NCI-H2171 (cell line): ENCODE results near the gene TRIM3.
"Not testable (repeated sequence)": the region's sequence is repeated elsewhere in the genome, so short reads cannot be mapped to it uniquely, and the experiment has no call there.

ENCODE experiments used
- DNase-seq: peaks from one replicate; lab custom pipeline; 2025; lab: John Stamatoyannopoulos, UW

TRIM3 gene

DNA sequence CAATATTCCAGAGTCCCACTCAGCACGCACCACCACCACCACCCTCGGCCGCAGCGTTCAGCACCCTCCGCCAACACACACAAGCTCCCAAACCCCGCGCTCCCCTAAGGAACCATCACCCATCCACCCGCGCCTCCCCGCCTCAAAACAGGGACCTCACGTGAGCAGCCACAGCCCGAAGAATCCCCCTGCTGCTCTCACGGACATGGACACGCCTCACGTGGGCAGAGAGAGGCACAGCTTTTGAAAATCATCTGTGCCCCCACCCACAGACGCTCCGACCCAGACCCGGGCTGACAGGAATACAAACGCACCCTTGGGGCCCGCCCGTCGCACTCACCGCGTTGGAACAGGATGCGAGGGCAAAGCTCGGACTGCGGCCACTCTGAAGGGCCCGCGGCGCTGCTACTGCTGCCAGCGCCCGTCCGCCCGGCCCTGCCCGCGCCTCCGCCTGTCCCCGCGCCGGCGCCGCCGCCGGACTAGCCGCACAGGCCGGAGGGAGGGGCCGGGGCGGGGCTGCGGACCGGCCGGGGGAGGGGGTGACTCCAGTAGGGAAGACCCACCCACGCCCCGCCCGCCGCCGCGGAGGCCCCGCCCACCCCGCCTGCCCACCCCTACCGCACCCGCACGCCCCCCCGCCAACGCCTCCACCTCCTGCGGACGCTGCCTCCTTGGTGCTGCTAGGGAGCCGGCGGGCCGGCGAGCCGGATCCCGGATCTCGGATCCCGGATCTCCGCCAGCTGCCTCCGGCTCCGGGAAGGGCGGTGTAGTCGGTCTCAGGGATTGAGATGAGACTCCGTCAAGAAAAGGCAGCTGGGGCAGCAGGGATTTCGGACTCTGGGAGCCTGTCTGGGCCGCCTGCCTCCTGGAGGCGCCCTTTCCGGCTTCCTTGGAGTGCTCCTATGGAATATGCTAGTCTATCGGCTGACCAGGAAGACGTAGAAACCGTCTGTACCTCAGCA lies at the start of gene TRIM3:
TRIM3 (minus strand) TSS at position 491 of the 962 bp plus-strand sequence. CDS start 8,246 bp downstream, outside the sequence.
- DNase-seq: peak; percentile 60

DNA sequence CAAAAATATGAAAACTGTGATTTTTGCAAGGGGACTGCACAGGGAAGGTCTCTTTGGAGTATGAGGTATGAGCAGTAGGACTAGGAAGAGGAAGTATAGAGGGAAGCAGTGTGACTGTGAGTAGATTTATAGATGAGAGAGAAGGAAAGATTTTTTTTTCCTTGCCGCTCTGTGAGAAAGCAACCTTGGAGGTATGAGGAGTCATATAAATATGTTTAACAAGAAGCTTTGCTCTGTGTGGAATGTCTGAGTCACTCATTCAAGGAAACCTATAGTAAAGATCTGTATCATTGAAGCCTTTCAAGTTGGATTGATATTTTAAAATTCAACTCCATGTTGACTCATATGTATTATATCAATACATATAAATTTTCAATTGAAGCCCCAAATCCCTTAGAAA lies 49.5 kb upstream of the TRIM3 start:
- no peak for DNase-seq

DNA sequence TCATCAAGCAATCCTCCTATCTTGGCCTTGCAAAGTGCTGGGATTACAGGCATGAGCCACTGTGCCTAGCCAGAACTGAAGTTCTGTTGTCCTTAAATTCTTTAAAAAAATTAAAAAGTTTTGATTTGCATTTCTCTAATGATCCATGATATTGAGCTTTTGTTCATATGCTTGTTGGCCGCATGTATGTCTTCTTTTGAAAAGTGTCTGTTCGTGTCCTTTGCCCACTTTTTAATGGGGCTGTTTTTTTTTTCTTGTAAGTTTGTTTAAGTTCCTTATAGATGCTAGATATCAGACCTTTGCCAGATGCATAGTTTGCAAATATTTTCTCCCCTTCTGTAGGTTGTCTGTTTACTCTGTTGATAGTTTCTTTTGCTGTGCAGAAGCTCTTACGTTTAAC lies 48.2 kb upstream of the TRIM3 start:
- DNase-seq: not testable (repeated sequence)

DNA sequence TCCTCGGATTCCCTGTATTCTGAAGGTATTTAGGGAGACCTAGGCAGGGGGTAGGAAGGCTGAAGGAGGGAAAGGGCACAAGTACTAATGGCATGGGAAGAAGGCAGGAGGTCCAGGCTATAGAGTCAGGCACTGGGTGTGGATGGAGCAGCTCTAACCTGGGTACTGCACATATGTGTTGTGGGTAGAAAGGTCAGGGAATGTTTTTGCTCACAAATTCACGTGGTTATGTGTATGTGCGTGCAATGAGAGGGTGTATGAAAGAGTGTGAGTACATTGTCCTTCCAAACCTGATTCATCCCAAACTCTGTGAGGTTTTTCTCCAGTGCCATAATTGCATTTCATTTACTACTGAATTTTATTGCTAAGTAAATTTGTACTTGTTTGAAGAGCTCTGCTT lies 46.5 kb upstream of the TRIM3 start:
- no peak for DNase-seq

DNA sequence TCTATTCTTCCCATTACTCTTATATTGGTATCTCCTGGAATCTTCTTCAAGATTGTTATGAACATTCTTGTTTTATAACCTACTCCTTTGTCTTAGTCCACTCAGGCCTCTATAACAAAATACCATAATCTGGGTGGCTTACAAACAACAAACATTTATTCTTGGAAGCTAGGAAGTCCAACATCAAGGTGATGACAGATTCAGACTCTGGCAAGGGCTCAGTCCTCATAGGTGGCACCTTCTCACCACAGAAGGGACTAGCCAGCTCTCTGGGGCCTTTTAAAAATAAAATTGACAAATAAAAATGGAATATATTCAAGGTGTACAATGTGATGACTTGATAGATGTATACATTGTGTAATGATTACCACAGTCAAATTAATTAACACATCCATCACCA lies 43.1 kb upstream of the TRIM3 start:
- no peak for DNase-seq

DNA sequence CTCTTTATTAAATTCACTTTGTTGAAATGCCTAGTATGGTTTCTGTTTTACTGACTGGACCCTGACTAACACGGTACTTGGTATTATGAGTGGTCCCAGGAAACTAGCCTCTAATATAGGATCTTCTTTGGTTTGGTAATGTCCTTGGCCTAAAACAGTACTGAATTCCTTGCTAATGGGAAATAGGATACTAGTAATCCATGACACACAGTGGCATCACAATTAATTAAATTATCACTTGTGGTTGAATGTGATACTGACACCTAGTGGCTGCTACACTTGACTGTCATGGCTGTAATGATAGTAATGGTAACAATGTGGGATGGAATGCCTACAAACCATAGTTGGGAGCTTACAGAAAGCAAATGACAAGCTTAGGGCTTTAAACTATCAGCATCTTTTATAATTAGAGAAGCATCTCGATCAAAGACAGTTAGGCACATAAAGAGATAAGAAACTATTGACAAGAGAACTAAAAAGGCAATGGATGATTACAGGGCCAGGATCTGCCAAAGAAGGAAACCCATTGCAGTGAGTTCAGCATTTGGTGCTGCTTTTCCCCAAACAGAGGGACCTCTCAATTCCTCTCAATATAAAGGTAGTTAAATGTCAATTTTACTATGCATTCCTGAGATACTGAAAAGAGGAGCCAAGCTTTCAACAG lies 32.0 kb upstream of the TRIM3 start:
- no peak for DNase-seq

DNA sequence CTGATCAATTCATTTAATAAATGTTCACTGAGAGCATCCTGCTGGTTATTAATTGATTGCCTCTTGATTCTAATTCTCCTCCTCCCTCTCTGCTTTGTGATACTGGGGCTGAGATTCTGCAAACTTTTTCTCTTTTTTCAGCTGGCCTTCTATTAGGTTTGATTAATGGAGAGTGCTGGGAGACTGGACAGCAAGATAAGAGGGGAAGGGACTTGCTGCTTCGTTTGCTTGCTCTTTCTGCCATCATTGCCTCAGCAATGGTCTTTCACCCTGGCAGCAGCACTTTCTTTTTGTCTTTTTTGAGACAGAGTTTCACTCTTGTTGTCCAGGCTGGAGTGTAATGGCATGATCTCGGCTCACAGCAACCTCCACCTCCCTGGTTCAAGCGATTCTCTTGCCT lies 30.4 kb upstream of the TRIM3 start:
- no peak for DNase-seq

DNA sequence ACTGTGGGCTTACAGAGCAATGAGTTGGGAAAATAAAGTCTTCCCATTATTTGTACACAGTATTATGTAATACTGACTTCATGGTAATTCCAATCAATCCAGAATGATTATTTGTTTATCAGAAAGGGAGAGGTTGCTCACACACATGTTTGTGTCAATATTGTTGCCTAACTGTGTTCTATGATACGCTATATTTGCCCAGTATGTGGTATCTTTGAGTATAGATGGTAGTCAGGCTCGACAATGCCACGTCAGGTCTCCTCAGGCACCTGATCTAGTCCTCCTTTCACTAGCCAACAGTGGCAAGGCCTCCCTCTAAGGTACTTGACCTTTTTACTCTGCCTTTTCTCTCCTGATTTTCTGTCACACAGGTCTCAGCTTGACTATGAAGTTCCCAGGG lies 28.6 kb upstream of the TRIM3 start:
- no peak for DNase-seq

DNA sequence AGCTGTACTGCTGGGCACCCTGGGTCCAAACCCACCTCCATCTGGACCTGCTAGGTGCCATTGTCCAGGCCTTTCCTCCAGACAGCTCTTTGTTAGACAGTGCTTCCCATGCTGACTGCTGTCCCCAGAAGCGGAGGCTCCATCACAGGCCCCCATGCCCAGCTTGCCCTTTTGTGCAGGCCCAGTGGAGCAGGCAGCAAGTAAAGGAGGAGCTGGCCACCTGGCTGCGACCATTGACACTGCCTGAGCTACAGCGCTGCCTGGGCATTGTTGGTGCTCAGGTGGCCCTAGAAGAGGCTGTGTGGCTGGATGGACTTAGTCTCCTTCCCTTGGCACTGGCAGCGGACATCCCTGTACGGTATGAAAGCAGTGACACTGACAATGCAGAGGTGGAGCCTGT lies 24.8 kb upstream of the TRIM3 start:
- DNase-seq: no peak

DNA sequence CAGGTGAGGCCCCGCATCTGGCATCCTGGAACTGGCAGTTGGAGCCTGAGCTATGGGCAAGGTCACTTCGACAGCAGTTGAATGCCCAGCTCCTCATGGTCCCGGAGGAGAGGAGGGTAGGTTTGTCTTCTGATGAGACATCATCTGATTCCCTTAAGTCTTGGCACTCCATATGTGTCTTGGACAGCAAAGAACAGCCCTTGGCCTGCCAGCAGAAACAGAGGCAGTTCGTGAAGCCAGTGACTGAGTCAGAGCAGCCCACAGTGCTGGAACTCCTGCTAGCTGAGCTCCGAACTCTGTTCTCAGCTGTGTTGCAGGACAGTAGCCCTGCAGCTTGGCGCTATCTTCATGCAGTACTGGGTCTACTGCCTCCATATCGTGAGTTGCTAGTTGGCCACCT lies 24.4 kb upstream of the TRIM3 start:
- no peak for DNase-seq

DNA sequence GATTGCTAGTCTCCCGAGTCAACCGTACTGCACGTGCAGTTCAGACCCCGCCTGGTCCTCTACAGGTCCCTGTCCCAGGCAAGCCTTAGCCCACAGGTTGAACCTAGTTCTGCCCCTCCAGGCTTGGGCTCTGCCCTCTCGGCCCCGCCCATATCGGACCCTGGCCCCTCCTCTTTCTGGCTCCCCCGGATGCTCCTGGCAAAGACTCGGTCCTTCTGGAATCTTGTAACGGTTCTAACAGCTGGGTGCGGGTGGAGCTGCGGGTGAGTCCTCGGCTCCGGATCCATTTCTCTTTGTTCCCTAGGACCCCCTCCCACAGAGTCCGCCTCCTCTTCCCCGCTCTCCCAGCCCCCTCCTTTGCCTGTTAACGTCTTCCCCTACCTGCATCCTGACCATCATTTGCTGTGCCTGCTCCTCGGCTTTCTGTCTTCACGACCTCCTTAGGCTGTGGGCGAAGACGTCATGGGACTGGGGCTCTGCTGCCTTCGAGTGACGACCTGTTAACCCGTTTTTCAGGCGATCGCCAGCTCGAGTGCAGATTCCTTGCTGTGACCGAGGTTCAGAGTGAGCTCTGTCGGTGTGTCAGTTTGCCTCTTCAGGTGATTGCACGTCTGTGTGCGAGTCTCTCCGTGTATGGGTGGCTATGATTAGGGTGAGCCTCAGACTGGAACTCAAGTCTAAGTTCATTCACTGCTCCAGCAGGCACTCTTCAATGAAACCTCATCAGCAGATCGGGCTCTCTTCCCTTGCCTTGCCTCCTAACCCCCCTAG lies 23.5 kb upstream of the TRIM3 start, which contains the start of gene DNHD1:
DNHD1 (plus strand) TSS at position 212 of the 771 bp plus-strand sequence. CDS start 936 bp downstream, outside the sequence.
- no peak for DNase-seq

DNA sequence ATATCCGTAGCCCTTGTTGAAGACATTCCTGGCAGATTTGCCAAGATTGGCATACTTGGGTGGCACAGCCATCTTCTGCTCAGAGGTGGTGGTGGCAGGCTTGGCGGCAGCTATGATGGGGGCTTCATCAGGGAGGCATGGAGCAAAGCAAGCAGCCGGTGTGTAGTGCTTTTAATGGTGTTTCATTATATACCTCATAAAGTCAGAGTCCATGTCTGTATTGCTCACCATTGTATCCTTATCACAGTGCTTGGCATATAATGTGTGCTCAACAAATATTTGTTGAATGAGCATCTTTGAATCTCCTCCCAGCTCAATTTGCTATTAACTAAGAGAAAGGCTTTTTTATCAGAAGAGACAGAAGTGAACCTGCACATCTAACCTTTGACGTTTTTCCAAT lies 15.6 kb upstream of the TRIM3 start:
- no peak for DNase-seq

DNA sequence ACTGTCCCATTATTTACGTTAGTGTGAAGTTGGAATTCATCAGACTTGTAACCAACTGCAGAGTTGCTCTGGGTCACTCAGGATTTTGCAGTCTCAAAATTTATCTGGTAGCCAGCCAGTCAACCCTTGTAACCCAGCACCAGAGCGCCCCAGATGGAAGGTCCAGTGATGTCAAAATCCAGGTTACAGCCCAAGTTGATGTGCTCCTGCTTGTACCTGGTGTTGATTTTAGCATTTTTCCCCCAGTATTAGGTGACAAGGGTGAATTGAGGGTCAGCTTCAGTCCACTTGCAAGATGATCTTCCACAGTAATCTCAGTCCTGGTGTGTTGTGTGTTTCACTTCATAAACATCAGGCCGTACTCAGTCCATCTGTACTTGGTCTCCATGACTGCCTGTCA lies 15.1 kb upstream of the TRIM3 start:
- no peak for DNase-seq

DNA sequence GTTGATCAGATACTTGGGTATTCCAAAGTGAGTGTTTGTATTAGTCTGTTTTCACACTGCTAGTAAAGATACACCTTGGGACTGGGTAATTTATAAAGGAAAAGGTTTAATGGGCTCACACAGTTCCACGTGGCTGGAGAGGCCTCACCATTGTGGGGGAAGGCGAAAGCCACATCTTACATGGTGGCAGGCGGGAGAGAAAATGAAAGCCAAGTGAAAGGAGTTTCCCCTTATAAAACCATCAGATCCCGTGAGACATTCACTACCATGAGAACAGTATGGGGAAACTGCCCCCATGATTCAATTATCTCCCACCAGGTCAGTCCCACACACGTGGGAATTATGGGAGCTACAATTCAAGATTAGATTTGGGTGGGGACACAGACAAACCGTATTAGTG lies 14.6 kb upstream of the TRIM3 start:
- DNase-seq: no peak

DNA sequence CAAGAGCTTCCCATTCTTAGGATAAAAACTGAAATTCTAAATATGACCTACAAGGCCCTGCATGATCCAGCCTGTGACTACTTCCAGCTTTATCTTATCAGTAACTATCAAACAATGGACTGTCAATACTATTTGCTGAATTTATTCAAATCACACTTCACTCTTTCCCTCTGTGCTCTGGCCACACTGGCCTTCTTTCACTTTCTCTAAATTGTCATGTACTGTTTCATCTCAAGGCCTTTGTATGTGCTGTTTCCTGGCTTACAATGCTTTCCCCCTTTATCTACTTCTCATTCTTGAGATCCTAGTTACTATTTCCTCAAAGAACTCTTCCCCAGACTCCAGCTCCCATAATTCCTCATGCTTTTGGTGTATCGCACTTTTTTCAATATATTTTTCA lies 13.2 kb upstream of the TRIM3 start:
- no peak for DNase-seq

DNA sequence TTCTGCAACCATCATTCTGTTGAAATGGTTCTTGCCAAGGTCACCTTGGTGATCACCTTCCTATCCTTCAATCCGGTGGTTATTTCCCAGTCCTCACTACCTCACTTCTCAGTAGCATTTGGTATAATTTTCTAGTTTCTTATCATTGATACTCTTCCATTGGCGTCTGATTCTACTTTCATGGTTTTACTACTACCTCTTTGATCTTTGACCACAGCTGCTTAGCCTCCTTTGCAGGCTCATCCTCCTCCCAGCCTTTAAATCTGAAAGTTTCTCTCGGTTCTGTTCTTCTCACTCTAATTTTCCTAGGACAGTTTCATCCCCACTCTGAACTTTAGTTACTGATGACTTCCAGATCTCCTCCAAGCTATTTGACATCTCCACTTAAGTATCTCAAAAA lies 12.5 kb upstream of the TRIM3 start:
- DNase-seq: no peak

DNA sequence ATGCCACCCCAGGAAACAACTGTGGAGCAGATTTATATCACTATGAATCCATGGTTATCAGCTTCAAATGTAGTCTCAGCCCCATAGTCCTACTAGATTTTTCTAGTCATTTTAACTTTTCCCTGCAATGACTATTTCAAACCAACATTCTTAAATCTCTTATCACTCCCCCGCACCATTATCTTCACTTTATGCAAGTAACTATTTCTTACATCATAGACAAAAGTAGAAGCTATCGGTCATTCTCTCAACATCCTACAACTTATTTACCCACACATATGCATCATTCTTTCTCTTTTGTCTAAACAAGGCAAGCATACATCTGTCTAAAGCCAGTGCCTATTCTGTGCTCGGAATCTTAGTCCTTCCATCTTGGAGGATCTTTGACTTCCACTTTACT lies 11.9 kb upstream of the TRIM3 start:
- DNase-seq: no peak

DNA sequence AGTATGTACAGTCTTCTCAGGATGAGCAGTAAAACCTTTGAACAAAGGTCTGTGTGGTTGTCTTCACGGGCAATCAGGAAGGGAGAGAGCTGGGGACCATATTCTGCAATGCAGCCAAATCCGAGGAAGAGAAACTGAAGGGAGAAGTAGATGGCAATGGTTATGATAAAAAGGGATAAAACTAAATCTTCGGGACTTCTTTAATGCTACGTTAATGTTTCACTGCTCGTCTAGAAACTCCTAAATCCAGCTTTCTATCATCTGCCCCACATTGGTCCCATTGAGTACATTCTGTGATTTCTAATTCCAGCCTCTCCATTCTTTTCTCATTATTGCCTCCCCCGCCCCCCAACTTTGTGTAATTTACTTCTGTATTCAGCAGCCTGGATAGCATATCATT lies 9.3 kb upstream of the TRIM3 start:
- DNase-seq: no peak

DNA sequence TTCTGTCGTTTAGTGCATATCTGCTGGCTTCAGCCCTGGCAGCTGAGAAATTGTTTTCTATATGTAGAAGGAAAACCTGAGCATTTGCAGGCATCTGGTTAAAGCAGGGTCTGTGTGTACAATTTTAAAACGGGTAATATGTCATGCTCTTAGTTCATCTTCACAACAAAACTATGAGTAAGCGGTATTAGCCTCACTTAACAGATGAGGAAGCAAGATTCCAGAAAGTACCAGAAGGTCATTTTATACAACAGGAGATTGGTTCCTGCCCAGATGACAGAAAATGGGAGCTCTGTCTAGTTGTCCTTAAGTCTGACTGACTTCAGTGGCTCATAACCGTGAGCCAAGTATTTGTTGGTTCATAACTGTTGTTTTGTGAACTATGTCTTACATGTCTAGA lies 8.7 kb upstream of the TRIM3 start:
- no peak for DNase-seq

DNA sequence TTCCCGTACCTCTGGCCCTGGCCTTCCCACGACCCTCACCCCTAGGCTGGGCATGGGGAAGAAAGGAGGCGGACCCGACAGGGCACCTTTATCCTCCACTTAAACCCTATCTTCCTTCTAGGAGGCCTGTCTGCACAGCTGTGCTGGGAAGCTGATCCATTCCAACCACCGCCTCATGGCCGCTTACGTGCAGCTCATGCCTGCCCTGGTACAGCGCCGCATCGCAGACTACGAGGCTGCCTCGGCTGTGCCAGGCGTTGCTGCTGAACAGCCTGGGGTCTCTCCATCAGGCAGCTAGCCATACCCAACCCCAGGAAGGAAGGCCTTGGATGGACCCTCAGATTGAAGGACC lies 8.2 kb upstream of the TRIM3 start:
- no peak for DNase-seq

DNA sequence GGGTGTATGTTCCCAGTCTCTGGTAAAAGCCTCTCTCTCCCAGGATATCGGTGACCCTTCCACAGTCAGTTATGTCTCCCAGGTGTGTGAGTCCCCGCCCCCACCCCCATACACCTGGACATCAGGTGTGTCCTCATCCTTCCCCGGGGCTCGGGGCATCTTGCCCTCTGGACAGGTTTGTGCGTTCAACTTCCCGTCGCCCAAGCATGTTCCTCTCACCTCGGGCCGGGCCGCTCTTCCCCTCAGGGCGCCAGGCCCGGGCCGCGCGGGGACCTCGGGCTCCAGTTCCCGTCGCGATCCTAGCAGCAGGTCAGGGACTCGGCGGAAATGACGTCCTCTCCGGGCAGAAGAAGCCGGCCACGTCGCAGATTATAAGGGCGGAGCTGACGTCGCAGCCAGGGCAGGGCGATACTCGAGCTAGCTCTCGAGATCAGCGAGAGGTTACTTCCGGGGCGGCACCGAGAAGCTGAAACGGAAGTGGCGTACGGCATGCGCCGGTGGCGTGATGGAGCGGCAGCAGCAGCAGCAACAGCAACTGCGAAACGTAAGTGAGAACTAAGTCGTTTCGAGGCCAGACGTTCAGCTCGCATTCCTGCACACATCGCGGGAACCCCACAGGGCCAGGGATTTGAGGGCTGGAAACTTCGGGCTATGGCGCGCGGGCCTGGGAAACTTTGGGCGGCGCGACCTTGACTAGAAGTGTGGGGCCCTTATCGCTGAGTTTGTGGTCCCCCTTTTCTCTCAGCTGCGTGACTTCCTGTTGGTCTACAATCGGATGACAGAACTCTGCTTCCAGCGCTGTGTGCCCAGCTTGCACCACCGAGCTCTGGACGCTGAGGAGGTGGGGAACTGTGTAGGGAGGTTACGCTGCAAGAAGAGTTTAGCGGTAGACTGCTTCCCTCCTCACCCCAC lies 7.5 kb upstream of the TRIM3 start, which contains the start of the genes ARFIP2 and TIMM10B:
ARFIP2 (minus strand) TSS at position 320 of the 912 bp plus-strand sequence. CDS start 910 bp downstream, outside the sequence.
TIMM10B (plus strand) TSS at position 490 of the 912 bp plus-strand sequence; CDS start at position 506, 16 bp downstream.
- DNase-seq: peak; percentile 78
